Osteoblast (primary cell): ENCODE results near the gene CELSR1. TPM values are rescaled to one million over a fixed set of nuclear protein-coding genes. Genes with fewer than 3 reads are reported as not detected.
A peak's percentile ranks its signal among the peaks of the same experiment; 100 is the strongest.

ENCODE experiments used
- DNase-seq: peaks from one replicate; pipeline ENCODE4 v3.0.0; 2011; ENCODE audit warnings: low spot score, mixed read lengths; ENCODE audit not compliant: insufficient read length; ENCODE audit errors: missing footprints
- H2AFZ ChIP-seq: 2 replicates; pipeline ENCODE4 v1.6.0; 2011; ENCODE audit warnings: mild to moderate bottlenecking, low read length
- H3K27ac ChIP-seq: 2 replicates; pipeline ENCODE4 v1.5.1; 2011; ENCODE audit warnings: mild to moderate bottlenecking, low read depth, low read length, moderate library complexity
- H3K27me3 ChIP-seq: 2 replicates; pipeline ENCODE4 v1.6.0; 2012; ENCODE audit warnings: mild to moderate bottlenecking, control low read depth, inconsistent platforms, low read length, moderate library complexity; ENCODE audit not compliant: insufficient read depth
- H3K36me3 ChIP-seq: 2 replicates; pipeline ENCODE4 v1.5.1; 2011; ENCODE audit warnings: mild to moderate bottlenecking, low read length, control low read depth, moderate library complexity; ENCODE audit not compliant: insufficient read depth
- H3K4me1 ChIP-seq: 2 replicates; pipeline ENCODE4 v1.5.1; 2011; ENCODE audit warnings: mild to moderate bottlenecking, low read length, control low read depth, moderate library complexity; ENCODE audit not compliant: insufficient read depth
- H3K4me2 ChIP-seq: 2 replicates; pipeline ENCODE4 v1.6.0; 2011; ENCODE audit warnings: mild to moderate bottlenecking, low read length; ENCODE audit not compliant: insufficient read depth
- H3K4me3 ChIP-seq: fragments of 200-600 bp; sonication (generic); 3 replicates; pipeline ENCODE4 v1.5.1; 2012; ENCODE audit warnings: mild to moderate bottlenecking, low read length, inconsistent platforms; ENCODE audit not compliant: insufficient read depth
- H3K79me2 ChIP-seq: 2 replicates; pipeline ENCODE4 v1.6.0; 2012; ENCODE audit warnings: mild to moderate bottlenecking, low read length, control low read depth, inconsistent platforms; ENCODE audit not compliant: insufficient read depth
- H3K9me3 ChIP-seq: 2 replicates; pipeline ENCODE4 v1.5.1; 2011; ENCODE audit warnings: low read depth, low read length, control low read depth
- H4K20me1 ChIP-seq: 2 replicates; pipeline ENCODE4 v1.6.0; 2012; ENCODE audit warnings: mild to moderate bottlenecking, low read length, control low read depth; ENCODE audit not compliant: insufficient read depth
- total RNA-seq: library from RNA; depleted of rRNA; stranded (reverse); fragments of >200 nt; gene quantifications from 2 replicates; pipeline ENCODE4 v1.2.3, GENCODE V29; 2012
- TF ChIP-seq, protein P1 (sequence below): IDR thresholded peaks from 2 replicates; pipeline ENCODE4 v1.5.1; 2011; ENCODE audit warnings: mild to moderate bottlenecking, low read depth, low read length, moderate library complexity; ENCODE audit errors: extremely low read depth

CELSR1 gene
- total RNA-seq, 1 donor: 3.6 TPM

- H3K36me3 ChIP-seq: peaks cover 44% of the 10 kb centered on the region
- DNase-seq: no peak
Measured at GRCh38 chr22:46354176-46354992, 183.0 kb downstream of the CELSR1 start.

GRCh38 chr22:46353483-46354105, 183.8 kb downstream of the CELSR1 start:
- Histone ChIP-seq H3K27ac (peak overlapping the region; percentile 18), H2AFZ (no peak overlapping the region), H3K36me3 (peaks cover 48% of the 10 kb centered on the region), H4K20me1 (peaks cover 44% of the 10 kb centered on the region), H3K27me3 (no peaks in the 10 kb centered on the region), H3K4me1 (no peaks in the 10 kb centered on the region), H3K4me3 (no peak overlapping the region), H3K4me2 (no peak overlapping the region), H3K9me3 (no peaks in the 10 kb centered on the region), H3K79me2 (peaks cover 2% of the 10 kb centered on the region)
- DNase-seq: no peak
- TF ChIP-seq, protein P1, sequence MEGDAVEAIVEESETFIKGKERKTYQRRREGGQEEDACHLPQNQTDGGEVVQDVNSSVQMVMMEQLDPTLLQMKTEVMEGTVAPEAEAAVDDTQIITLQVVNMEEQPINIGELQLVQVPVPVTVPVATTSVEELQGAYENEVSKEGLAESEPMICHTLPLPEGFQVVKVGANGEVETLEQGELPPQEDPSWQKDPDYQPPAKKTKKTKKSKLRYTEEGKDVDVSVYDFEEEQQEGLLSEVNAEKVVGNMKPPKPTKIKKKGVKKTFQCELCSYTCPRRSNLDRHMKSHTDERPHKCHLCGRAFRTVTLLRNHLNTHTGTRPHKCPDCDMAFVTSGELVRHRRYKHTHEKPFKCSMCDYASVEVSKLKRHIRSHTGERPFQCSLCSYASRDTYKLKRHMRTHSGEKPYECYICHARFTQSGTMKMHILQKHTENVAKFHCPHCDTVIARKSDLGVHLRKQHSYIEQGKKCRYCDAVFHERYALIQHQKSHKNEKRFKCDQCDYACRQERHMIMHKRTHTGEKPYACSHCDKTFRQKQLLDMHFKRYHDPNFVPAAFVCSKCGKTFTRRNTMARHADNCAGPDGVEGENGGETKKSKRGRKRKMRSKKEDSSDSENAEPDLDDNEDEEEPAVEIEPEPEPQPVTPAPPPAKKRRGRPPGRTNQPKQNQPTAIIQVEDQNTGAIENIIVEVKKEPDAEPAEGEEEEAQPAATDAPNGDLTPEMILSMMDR: no peak

More at GRCh38 chr22:46354176-46354992, 183.0 kb downstream of the CELSR1 start:
- H3K4me3 ChIP-seq: no peak overlapping the region
- no peaks in the 10 kb centered on the region for H3K9me3 ChIP-seq
- peaks cover 39% of the 10 kb centered on the region for H4K20me1 ChIP-seq
- TF ChIP-seq, protein P1: no peak
- no peak overlapping the region for H2AFZ ChIP-seq
- no peaks in the 10 kb centered on the region for H3K4me1 ChIP-seq
- H3K79me2 ChIP-seq: no peaks in the 10 kb centered on the region
- H3K27me3 ChIP-seq: no peaks in the 10 kb centered on the region
- H3K27ac ChIP-seq: no peak overlapping the region
- no peak overlapping the region for H3K4me2 ChIP-seq

DNA sequence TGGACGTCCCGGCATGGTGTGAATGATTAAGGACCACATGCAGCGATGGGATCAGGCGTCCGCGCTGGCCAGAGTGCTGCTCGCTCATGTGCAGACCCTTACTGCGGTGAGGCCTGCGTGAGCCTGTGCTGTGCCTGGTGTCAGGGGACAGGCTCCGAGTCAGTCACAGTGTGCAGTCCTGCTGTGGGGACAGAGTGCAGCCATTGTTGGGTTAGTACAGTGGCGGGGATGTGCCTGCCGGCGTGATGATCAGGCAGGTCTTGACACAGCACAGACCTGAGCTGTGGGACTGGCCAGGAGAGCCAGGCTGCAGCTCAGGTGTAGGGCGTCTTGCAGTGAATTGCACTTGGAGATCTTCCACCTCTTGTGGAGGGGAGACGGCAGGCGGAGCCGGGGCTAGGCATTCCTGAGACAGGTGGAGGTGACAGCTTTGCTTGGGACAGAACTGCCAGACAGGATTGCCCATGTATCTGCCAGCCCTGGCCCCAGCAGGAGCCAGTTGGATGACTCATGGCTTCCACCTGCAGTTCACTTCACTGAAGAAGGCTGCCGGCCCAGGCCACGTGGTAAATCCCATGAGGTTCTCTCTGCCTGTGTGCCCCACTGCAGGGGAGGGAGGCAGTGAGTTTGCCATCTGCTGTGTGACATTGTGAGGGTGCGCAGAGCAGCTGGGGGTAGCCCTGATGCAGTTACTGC, 184.6 kb downstream of the CELSR1 start:
- Histone ChIP-seq H3K79me2 (peaks cover 2% of the 10 kb centered on the region), H3K27me3 (no peaks in the 10 kb centered on the region), H2AFZ (no peak overlapping the region), H3K4me1 (no peaks in the 10 kb centered on the region), H3K27ac (no peak overlapping the region), H3K4me2 (no peak overlapping the region), H4K20me1 (peaks cover 44% of the 10 kb centered on the region), H3K4me3 (no peak overlapping the region), H3K36me3 (peaks cover 56% of the 10 kb centered on the region), H3K9me3 (no peaks in the 10 kb centered on the region)
- DNase-seq: no peak
- TF ChIP-seq, protein P1: no peak

GRCh38 chr22:46352276-46352675, 185.1 kb downstream of the CELSR1 start:
- Histone ChIP-seq H3K27me3 (no peaks in the 10 kb centered on the region), H3K36me3 (peaks cover 61% of the 10 kb centered on the region)
- TF ChIP-seq, protein P1: no peak

More at GRCh38 chr22:46352276-46352675, 185.1 kb downstream of the CELSR1 start:
- no peak for DNase-seq
- Histone ChIP-seq H3K27ac (no peak overlapping the region), H3K9me3 (no peaks in the 10 kb centered on the region), H3K4me2 (no peak overlapping the region), H3K4me3 (no peak overlapping the region), H3K79me2 (peaks cover 2% of the 10 kb centered on the region), H2AFZ (no peak overlapping the region), H3K4me1 (no peaks in the 10 kb centered on the region), H4K20me1 (peaks cover 44% of the 10 kb centered on the region)
